ENCODE data around the gene IQSEC1.

- TF ChIP-seq CTCF (IDR thresholded peaks at IDR 0.05) = no peak
- no peak for TF ChIP-seq POLR2A (IDR thresholded peaks at IDR 0.05)
- no peak for TF ChIP-seq POLR2AphosphoS5 (IDR thresholded peaks at IDR 0.05)
- TF ChIP-seq EP300 (IDR thresholded peaks at IDR 0.05; ENCODE audit: low read depth) = no peak
Observed at GRCh38 chr3:12969486-12969885, 103.7 kb downstream of the IQSEC1 start.

Data from transverse colon (tissue), 4 donors.